CD14-positive monocyte (primary cell): Measurements from ENCODE around the gene PYURF. TPM values are rescaled to one million over a fixed set of nuclear protein-coding genes. Genes with fewer than 3 reads are reported as not detected.
"Not testable (repeated sequence)": the region's sequence is repeated elsewhere in the genome, so short reads cannot be mapped to it uniquely, and the experiment has no call there.

Experiments used
- DNase-seq, 3 donors: peaks; one replicate each; pipeline ENCODE4 v3.0.0-alpha.2; 2011 to 2022
- H2AFZ ChIP-seq: 2 replicates; pipeline ENCODE4 v1.6.0; 2012; ENCODE audit warnings: mild to moderate bottlenecking, low read depth, low read length, inconsistent platforms; ENCODE audit not compliant: insufficient read depth, poor library complexity, severe bottlenecking
- H3K27ac ChIP-seq, 2 donors: 1 replicate in 1 of 2; 2 replicates in 1 of 2; pipeline ENCODE4 v1.5.1; 2012 to 2013; ENCODE audit warnings: low read length in 2 of 2, control low read depth in 1 of 2, inconsistent platforms in 1 of 2, low read depth in 1 of 2, mild to moderate bottlenecking in 1 of 2
- H3K27me3 ChIP-seq, 2 donors: one replicate each; pipeline versions ENCODE4 v1.6.0 to v1.6.1; 2011 to 2013; ENCODE audit warnings: low read length in 2 of 2; ENCODE audit not compliant: control insufficient read depth in 2 of 2, insufficient read depth in 2 of 2
- H3K36me3 ChIP-seq, 2 donors: replicated peaks in 1 of 2; 1 replicate in 1 of 2; 2 replicates in 1 of 2; pipeline versions ENCODE4 v1.5.1 to v1.6.1; 2012 to 2013; ENCODE audit warnings: low read length in 2 of 2, control low read depth in 1 of 2, inconsistent platforms in 1 of 2, mild to moderate bottlenecking in 1 of 2; ENCODE audit not compliant: insufficient read depth in 2 of 2, control insufficient read depth in 1 of 2
- H3K4me1 ChIP-seq, 2 donors: 1 replicate in 1 of 2; 2 replicates in 1 of 2; pipeline versions ENCODE4 v1.5.1 to v1.6.1; 2012 to 2013; ENCODE audit warnings: low read length in 2 of 2, control low read depth in 1 of 2, inconsistent platforms in 1 of 2, mild to moderate bottlenecking in 1 of 2, moderate library complexity in 1 of 2; ENCODE audit not compliant: insufficient read depth in 2 of 2, control insufficient read depth in 1 of 2
- H3K4me2 ChIP-seq: replicated peaks from 2 replicates; pipeline ENCODE3; 2012; ENCODE audit warnings: low read length, moderate library complexity, mild to moderate bottlenecking; ENCODE audit not compliant: poor library complexity, severe bottlenecking; ENCODE audit errors: extremely low read depth
- H3K4me3 ChIP-seq, 3 experiments: fragments of 200-600 bp in 1 of 3; sonication (generic) in 1 of 3; replicated peaks in 1 of 3; 1 replicate in 2 of 3; 2 replicates in 1 of 3; pipeline ENCODE4 v1.5.1; 2011 to 2013; ENCODE audit warnings: low read length in 3 of 3, mild to moderate bottlenecking in 3 of 3, control low read depth in 2 of 3, low read depth in 2 of 3, inconsistent platforms in 1 of 3, moderate library complexity in 1 of 3
- H3K79me2 ChIP-seq: 2 replicates; pipeline ENCODE4 v1.6.0; 2012; ENCODE audit warnings: mild to moderate bottlenecking, control low read depth, inconsistent platforms, low read length, moderate library complexity; ENCODE audit not compliant: insufficient read depth
- H3K9ac ChIP-seq: 2 replicates; pipeline ENCODE4 v1.6.0; 2017; ENCODE audit warnings: low read length, mild to moderate bottlenecking; ENCODE audit not compliant: insufficient read depth, poor library complexity, severe bottlenecking
- H3K9me3 ChIP-seq, 2 donors: replicated peaks in 1 of 2; 1 replicate in 1 of 2; 2 replicates in 1 of 2; pipeline versions ENCODE4 v1.5.1 to v1.6.1; 2012 to 2013; ENCODE audit warnings: low read length in 2 of 2, control low read depth in 1 of 2; ENCODE audit not compliant: control insufficient read depth in 1 of 2, insufficient read depth in 1 of 2
- H4K20me1 ChIP-seq: 2 replicates; pipeline ENCODE4 v1.6.0; 2012; ENCODE audit warnings: mild to moderate bottlenecking, low read length, control low read depth, moderate library complexity; ENCODE audit not compliant: insufficient read depth
- H3K27ac Mint-ChIP-seq, 7 donors: one replicate each; pipeline ENCODE4 v1.8.0; 2020; ENCODE audit warnings: mild to moderate bottlenecking in 7 of 7, mixed read lengths in 7 of 7, moderate library complexity in 6 of 7, inconsistent platforms in 2 of 7
- H3K27me3 Mint-ChIP-seq, 3 donors: one replicate each; pipeline ENCODE4 v1.8.0; 2021 to 2022; ENCODE audit warnings: low read depth in 3 of 3, mild to moderate bottlenecking in 3 of 3, mixed read lengths in 3 of 3, moderate library complexity in 3 of 3, inconsistent platforms in 1 of 3
- H3K36me3 Mint-ChIP-seq, 2 donors: one replicate each; pipeline ENCODE4 v1.8.0; 2020; ENCODE audit warnings: mixed read lengths in 2 of 2, inconsistent platforms in 1 of 2, mild to moderate bottlenecking in 1 of 2
- H3K4me1 Mint-ChIP-seq: one replicate; pipeline ENCODE4 v1.8.0; 2020; ENCODE audit warnings: mild to moderate bottlenecking, mixed read lengths
- H3K4me3 Mint-ChIP-seq, 2 donors: one replicate each; pipeline ENCODE4 v1.8.0; 2020; ENCODE audit warnings: mild to moderate bottlenecking in 2 of 2, mixed read lengths in 2 of 2, moderate library complexity in 1 of 2
- H3K9me3 Mint-ChIP-seq, 7 donors: one replicate each; pipeline ENCODE4 v1.8.0; 2020 to 2022; ENCODE audit warnings: mixed read lengths in 7 of 7, mild to moderate bottlenecking in 6 of 7, moderate library complexity in 6 of 7, inconsistent platforms in 2 of 7
- WGBS: methylation state at CpG from one replicate; pipeline ENCODE4 v1.1.5; 2013; ENCODE audit warnings: missing lambda C conversion rate; ENCODE audit not compliant: insufficient coverage; 5-methylcytosine and 5-hydroxymethylcytosine counted together
- intact Hi-C, 2 donors: fragments of 100-400 bp; cut with micrococcal nuclease; formaldehyde crosslinking; loops; one replicate each; pipeline versions ENCODE4 v1.15.0 to v1.15.1; 2023
- polyA plus RNA-seq, 3 donors: library from polyadenylated mRNA; depleted of rRNA in 1 of 3; unstranded in 2 of 3; stranded (reverse) in 1 of 3; fragments of 300-500 nt in 2 of 3; fragments of >200 nt in 1 of 3; fragmentation: Illumina TruSeq in 2 of 3; gene quantifications; 1 replicate in 2 of 3; 2 replicates in 1 of 3; pipeline ENCODE4 v1.2.3, GENCODE V29; 2012 to 2021
- TF ChIP-seq, protein P1 (sequence below): fragments of 200-600 bp; IDR thresholded peaks from one replicate; pipeline ENCODE4 v1.8.0; 2022; ENCODE audit warnings: antibody characterized with exemption, mild to moderate bottlenecking

Gene PYURF
- polyA plus RNA-seq, 3 donors = 18.8 to 227 (median 220) TPM

DNA sequence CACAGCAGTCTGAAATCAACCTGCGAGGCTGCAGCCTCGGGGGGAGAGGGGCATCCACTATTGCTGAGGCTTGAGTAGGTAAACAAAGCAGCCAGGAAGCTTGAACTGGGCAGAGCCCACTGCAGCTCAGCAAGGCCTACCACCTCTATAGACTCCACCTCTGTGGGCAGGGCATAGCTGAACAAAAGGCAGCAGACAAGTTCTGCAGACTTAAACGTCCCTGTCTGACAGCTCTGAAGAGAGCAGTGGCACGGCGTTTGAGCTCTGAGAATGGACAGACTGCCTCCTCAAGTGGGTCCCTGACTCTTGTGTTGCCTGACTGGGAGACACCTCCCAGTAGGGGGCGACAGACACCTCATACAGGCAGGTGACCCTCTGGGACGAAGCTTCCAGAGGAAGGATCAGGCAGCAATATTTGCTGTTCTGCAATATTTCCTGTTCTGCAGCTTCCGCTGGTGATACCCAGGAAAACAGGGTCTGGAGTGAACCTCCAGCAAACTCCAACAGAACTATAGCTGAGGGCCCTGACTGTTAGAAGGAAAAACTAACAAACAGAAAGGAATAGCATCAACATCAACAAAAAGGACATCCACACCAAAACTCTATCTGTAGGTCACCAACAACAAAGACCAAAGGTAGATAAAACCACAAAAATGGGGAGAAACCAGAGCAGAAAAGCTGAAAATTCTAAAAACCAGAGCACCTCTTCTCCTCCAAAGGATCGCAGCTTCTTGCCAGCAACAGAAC is 15.9 kb upstream of the PYURF start:
- TF ChIP-seq, protein P1, sequence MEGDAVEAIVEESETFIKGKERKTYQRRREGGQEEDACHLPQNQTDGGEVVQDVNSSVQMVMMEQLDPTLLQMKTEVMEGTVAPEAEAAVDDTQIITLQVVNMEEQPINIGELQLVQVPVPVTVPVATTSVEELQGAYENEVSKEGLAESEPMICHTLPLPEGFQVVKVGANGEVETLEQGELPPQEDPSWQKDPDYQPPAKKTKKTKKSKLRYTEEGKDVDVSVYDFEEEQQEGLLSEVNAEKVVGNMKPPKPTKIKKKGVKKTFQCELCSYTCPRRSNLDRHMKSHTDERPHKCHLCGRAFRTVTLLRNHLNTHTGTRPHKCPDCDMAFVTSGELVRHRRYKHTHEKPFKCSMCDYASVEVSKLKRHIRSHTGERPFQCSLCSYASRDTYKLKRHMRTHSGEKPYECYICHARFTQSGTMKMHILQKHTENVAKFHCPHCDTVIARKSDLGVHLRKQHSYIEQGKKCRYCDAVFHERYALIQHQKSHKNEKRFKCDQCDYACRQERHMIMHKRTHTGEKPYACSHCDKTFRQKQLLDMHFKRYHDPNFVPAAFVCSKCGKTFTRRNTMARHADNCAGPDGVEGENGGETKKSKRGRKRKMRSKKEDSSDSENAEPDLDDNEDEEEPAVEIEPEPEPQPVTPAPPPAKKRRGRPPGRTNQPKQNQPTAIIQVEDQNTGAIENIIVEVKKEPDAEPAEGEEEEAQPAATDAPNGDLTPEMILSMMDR = peak; percentile 82
- H3K4me1 ChIP-seq, H3K9me3 Mint-ChIP-seq, H3K9me3 ChIP-seq, H4K20me1 ChIP-seq, H3K27ac ChIP-seq, H3K79me2 ChIP-seq, H3K9ac ChIP-seq, H3K27me3 ChIP-seq, H3K4me2 ChIP-seq, H3K36me3 ChIP-seq, H3K36me3 Mint-ChIP-seq, H3K4me3 ChIP-seq, H2AFZ ChIP-seq, H3K27me3 Mint-ChIP-seq: not testable (repeated sequence)
- H3K4me3 Mint-ChIP-seq = peak overlapping the region in 1 of 2 donors; percentile 42
- peak overlapping the region in 2 of 7 donors; percentile 15 to 28 for H3K27ac Mint-ChIP-seq
- intact Hi-C loops = loop anchor here in 1 of 2 donors (10.0 kb wide), 1 partner anchor 485 kb away; no protein-coding TSS in a partner anchor
- peak; percentile 29 to 48 (median 39) for DNase-seq
- WGBS = 11% methylated on average over 7 of the region's 9 CpGs
- H3K4me1 Mint-ChIP-seq = peaks cover 11% of the 10 kb centered on the region

DNA sequence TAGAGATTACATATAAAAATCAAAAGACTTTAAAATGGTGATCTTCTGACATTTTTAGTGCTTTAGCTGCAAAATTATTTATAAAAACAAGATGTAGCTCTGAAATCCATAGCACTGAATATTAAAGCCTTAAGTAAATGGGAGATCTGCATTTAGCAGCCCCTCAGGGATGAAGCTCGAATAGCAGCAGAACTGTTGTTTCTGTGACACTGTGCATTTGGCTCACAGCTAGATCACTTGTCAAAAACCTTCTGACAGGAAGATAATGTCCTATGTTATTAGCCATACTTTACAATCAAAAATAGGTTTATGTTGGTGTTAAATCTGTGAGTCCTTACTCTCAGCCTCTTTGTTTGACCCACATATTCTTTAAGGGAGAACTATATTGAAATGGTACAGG is 14.1 kb upstream of the PYURF start:
- H2AFZ ChIP-seq = no peak overlapping the region
- no peaks in the 10 kb centered on the region for H3K9me3 ChIP-seq
- peaks cover 7 to 8% of the 10 kb centered on the region in 2 donors for H3K4me1 ChIP-seq
- TF ChIP-seq, protein P1 = no peak
- no peak overlapping the region for H3K9ac ChIP-seq
- no peaks in the 10 kb centered on the region for H3K36me3 ChIP-seq
- Mint-ChIP-seq H3K27me3 (peaks cover 1 to 5% (median 2%) of the 10 kb centered on the region in 3 donors), H3K36me3 (no peaks in the 10 kb centered on the region), H3K4me3 (no peak overlapping the region), H3K27ac (no peak overlapping the region), H3K4me1 (peaks cover 11% of the 10 kb centered on the region), H3K9me3 (peaks cover 0 to 2% (median 0%) of the 10 kb centered on the region in 7 donors)
- no peak for DNase-seq
- H3K4me2 ChIP-seq = no peak overlapping the region
- H3K27ac ChIP-seq = no peak overlapping the region
- intact Hi-C loops = no loop called here
- no peaks in the 10 kb centered on the region for H3K79me2 ChIP-seq
- H3K27me3 ChIP-seq = no peaks in the 10 kb centered on the region
- no peaks in the 10 kb centered on the region for H4K20me1 ChIP-seq
- no CpG with 5 or more reads among the region's 1 CpG for WGBS
- no peak overlapping the region for H3K4me3 ChIP-seq
